HepG2 (cell line): ENCODE data around the gene UMPS. TPM values are rescaled to one million over a fixed set of nuclear protein-coding genes. Genes with fewer than 3 reads are reported as not detected.

ENCODE experiments used
- ATM ChIP-seq: fragments of 450-650 bp; IDR thresholded peaks from 2 replicates; pipeline ENCODE4 v1.7.1; 2017; ENCODE audit warnings: mild to moderate bottlenecking, borderline replicate concordance
- CHCHD3 ChIP-seq: sonication (generic); formaldehyde crosslinking; IDR thresholded peaks from 2 replicates; pipeline ENCODE4 v1.8.0; 2022; ENCODE audit warnings: mild to moderate bottlenecking, missing genetic modification reagents, moderate library complexity
- CREM ChIP-seq, 2 experiments: sonication (generic) in 1 of 2; formaldehyde crosslinking in 1 of 2; IDR thresholded peaks; 2 replicates each; pipeline versions ENCODE4 v1.4.0 to v1.6.1; 2016 to 2020; ENCODE audit warnings: antibody characterized with exemption in 1 of 2, mild to moderate bottlenecking in 1 of 2, missing genetic modification reagents in 1 of 2
- FOXO1 ChIP-seq: sonication (generic); formaldehyde crosslinking; IDR thresholded peaks from 2 replicates; pipeline ENCODE4 v1.4.0; 2020; ENCODE audit warnings: missing genetic modification reagents
- KDM2A ChIP-seq: sonication (generic); formaldehyde crosslinking; IDR thresholded peaks from 2 replicates; pipeline ENCODE4 v1.4.0; 2020; ENCODE audit warnings: low read depth, missing genetic modification reagents, borderline replicate concordance
- MBNL3 ChIP-seq: fragments of 250-450 bp; sonication (Bioruptor Pico); conservative IDR thresholded peaks from 2 replicates; pipeline ENCODE4 v1.8.0; 2022; ENCODE audit warnings: mild to moderate bottlenecking, inconsistent platforms
- MEIS1 ChIP-seq: sonication (generic); formaldehyde crosslinking; IDR thresholded peaks from 2 replicates; pipeline ENCODE4 v1.9.0; 2021; ENCODE audit warnings: mild to moderate bottlenecking, missing genetic modification reagents, moderate library complexity, borderline replicate concordance
- SMARCE1 ChIP-seq: fragments of 450-650 bp; IDR thresholded peaks from 2 replicates; pipeline ENCODE4 v1.6.1; 2017; ENCODE audit warnings: borderline replicate concordance
- TEAD2 ChIP-seq: sonication (generic); formaldehyde crosslinking; IDR thresholded peaks from 2 replicates; pipeline ENCODE4 v1.9.0; 2021; ENCODE audit warnings: missing genetic modification reagents
- ZFP36L2 ChIP-seq: sonication (generic); formaldehyde crosslinking; IDR thresholded peaks from 2 replicates; pipeline ENCODE4 v1.4.0; 2020; ENCODE audit warnings: missing genetic modification reagents
- ZFP62 ChIP-seq: sonication (generic); formaldehyde crosslinking; IDR thresholded peaks from 2 replicates; pipeline ENCODE4 v1.4.0; 2020; ENCODE audit warnings: missing genetic modification reagents
- ZNF460 ChIP-seq: sonication (generic); formaldehyde crosslinking; IDR thresholded peaks from 2 replicates; pipeline ENCODE4 v1.5.1; 2020; ENCODE audit warnings: missing genetic modification reagents, mild to moderate bottlenecking, borderline replicate concordance
- ZNF660 ChIP-seq: sonication (generic); formaldehyde crosslinking; IDR thresholded peaks from 2 replicates; pipeline ENCODE4 v1.5.1; 2020; ENCODE audit warnings: mild to moderate bottlenecking, low read depth, missing genetic modification reagents, borderline replicate concordance
- polyA plus RNA-seq, 8 experiments: library from polyadenylated mRNA; depleted of rRNA in 3 of 8; stranded (reverse) in 7 of 8; unstranded in 1 of 8; fragments of >200 nt; fragmentation: Illumina TruSeq in 4 of 8; extraction: Trizol in 4 of 8; gene quantifications; 2 replicates each; pipeline versions ENCODE4 v1.2.1 to v1.2.3, GENCODE V29; 2011 to 2016; ENCODE audit warnings: low read depth in 4 of 8, missing spikeins in 1 of 8, mixed read lengths in 1 of 8; ENCODE audit not compliant: insufficient read depth in 1 of 8
- total RNA-seq, 5 experiments: library from RNA; depleted of rRNA; stranded (reverse); fragments of >200 nt; fragmentation: Illumina TruSeq; extraction: Trizol; gene quantifications; 2 replicates each; pipeline ENCODE4 v1.2.3, GENCODE V29; 2016; ENCODE audit warnings: low read depth in 1 of 5
- TF ChIP-seq, protein P1 (sequence below): IDR thresholded peaks from 2 replicates; pipeline ENCODE4 v1.6.1; 2018; ENCODE audit warnings: missing genetic modification reagents
- TF ChIP-seq, protein P2 (sequence below): sonication (generic); formaldehyde crosslinking; IDR thresholded peaks from 2 replicates; pipeline ENCODE4 v1.4.0; 2020; ENCODE audit warnings: missing genetic modification reagents, borderline replicate concordance
- TF ChIP-seq, protein P3 (sequence below): sonication (generic); formaldehyde crosslinking; conservative IDR thresholded peaks from 2 replicates; pipeline ENCODE4 v1.8.0; 2022; ENCODE audit warnings: missing genetic modification reagents
- TF ChIP-seq, protein P4 (sequence below), 2 experiments: fragments of 450-650 bp in 1 of 2; sonication (generic) in 1 of 2; formaldehyde crosslinking; IDR thresholded peaks; 2 replicates each; pipeline versions ENCODE4 v1.5.0 to v1.8.0; 2020 to 2022; ENCODE audit warnings: mild to moderate bottlenecking in 1 of 2, missing genetic modification reagents in 1 of 2
- TF ChIP-seq, protein P5 (sequence below): sonication (generic); formaldehyde crosslinking; IDR thresholded peaks from 2 replicates; pipeline ENCODE4 v1.5.0; 2020; ENCODE audit warnings: missing genetic modification reagents
- TF ChIP-seq, protein P6 (sequence below): sonication (generic); formaldehyde crosslinking; IDR thresholded peaks from 2 replicates; pipeline ENCODE4 v1.9.0; 2021; ENCODE audit warnings: missing genetic modification reagents, mild to moderate bottlenecking, borderline replicate concordance

UMPS gene
- total and polyA plus RNA-seq, 2 of the 13 experiments (the other 11 are each of a cell fraction or from before 2014, with no cell fraction given) = 52.7 to 74.2 TPM

DNA sequence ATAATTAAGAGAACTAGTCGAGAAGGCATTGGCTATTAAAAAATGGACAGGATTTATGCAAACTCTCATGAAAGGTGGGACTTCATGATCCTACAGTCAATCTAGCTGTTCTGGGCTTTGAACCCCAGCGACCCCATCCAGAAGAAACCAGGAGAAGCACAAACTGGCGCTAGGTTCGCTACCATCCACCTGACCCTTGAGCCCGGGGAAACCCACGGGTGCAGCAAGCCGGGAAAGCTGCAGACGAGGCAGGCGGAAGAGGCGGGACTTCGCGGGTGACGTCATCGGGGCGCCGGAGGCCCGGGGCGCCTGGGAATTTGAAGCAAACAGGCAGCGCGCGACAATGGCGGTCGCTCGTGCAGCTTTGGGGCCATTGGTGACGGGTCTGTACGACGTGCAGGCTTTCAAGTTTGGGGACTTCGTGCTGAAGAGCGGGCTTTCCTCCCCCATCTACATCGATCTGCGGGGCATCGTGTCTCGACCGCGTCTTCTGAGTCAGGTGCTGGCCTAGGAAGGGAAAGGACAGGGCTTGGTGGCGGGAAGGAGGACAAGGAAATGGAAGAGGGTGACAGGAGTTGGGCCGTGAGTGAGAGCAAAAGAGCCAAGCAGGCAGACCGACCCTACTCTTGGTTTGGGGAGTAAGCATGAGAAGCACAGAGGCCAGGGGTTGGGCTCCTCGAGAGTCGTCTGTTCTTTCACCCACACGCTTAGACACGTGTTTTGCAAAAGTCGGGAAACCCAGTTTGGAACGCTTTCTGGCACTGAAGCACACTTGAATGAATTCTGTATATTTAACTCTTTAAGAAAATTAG lies at the start of gene UMPS (continued):
- TF ChIP-seq, protein P1, sequence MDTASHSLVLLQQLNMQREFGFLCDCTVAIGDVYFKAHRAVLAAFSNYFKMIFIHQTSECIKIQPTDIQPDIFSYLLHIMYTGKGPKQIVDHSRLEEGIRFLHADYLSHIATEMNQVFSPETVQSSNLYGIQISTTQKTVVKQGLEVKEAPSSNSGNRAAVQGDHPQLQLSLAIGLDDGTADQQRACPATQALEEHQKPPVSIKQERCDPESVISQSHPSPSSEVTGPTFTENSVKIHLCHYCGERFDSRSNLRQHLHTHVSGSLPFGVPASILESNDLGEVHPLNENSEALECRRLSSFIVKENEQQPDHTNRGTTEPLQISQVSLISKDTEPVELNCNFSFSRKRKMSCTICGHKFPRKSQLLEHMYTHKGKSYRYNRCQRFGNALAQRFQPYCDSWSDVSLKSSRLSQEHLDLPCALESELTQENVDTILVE (CRISPR knock-in tag) = 0 out of 2 replicates have a peak, but pooled peaks have one; percentile 47
- TF ChIP-seq ZNF660 (CRISPR knock-in tag) = no peak
- TF ChIP-seq, protein P2, sequence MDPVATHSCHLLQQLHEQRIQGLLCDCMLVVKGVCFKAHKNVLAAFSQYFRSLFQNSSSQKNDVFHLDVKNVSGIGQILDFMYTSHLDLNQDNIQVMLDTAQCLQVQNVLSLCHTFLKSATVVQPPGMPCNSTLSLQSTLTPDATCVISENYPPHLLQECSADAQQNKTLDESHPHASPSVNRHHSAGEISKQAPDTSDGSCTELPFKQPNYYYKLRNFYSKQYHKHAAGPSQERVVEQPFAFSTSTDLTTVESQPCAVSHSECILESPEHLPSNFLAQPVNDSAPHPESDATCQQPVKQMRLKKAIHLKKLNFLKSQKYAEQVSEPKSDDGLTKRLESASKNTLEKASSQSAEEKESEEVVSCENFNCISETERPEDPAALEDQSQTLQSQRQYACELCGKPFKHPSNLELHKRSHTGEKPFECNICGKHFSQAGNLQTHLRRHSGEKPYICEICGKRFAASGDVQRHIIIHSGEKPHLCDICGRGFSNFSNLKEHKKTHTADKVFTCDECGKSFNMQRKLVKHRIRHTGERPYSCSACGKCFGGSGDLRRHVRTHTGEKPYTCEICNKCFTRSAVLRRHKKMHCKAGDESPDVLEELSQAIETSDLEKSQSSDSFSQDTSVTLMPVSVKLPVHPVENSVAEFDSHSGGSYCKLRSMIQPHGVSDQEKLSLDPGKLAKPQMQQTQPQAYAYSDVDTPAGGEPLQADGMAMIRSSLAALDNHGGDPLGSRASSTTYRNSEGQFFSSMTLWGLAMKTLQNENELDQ (CRISPR knock-in tag) = no peak
- no peak for TF ChIP-seq SMARCE1
- peak; percentile 97 for TF ChIP-seq CREM (IDR thresholded peaks at IDR 0.05)
- peak; percentile 69 for TF ChIP-seq CREM (CRISPR knock-in tag; IDR thresholded peaks at IDR 0.05)
- no peak for TF ChIP-seq ZFP62 (CRISPR knock-in tag)
- no peak for TF ChIP-seq ATM
- TF ChIP-seq, protein P3, sequence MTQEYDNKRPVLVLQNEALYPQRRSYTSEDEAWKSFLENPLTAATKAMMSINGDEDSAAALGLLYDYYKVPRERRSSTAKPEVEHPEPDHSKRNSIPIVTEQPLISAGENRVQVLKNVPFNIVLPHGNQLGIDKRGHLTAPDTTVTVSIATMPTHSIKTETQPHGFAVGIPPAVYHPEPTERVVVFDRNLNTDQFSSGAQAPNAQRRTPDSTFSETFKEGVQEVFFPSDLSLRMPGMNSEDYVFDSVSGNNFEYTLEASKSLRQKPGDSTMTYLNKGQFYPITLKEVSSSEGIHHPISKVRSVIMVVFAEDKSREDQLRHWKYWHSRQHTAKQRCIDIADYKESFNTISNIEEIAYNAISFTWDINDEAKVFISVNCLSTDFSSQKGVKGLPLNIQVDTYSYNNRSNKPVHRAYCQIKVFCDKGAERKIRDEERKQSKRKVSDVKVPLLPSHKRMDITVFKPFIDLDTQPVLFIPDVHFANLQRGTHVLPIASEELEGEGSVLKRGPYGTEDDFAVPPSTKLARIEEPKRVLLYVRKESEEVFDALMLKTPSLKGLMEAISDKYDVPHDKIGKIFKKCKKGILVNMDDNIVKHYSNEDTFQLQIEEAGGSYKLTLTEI (CRISPR knock-in tag) = no peak
- peak; percentile 70; the same call in 1 of the 2 replicates for TF ChIP-seq MEIS1
- TF ChIP-seq, protein P4, sequence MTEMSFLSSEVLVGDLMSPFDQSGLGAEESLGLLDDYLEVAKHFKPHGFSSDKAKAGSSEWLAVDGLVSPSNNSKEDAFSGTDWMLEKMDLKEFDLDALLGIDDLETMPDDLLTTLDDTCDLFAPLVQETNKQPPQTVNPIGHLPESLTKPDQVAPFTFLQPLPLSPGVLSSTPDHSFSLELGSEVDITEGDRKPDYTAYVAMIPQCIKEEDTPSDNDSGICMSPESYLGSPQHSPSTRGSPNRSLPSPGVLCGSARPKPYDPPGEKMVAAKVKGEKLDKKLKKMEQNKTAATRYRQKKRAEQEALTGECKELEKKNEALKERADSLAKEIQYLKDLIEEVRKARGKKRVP (CRISPR knock-in tag; IDR thresholded peaks at IDR 0.05) = peak in 1 of 2 experiments; percentile 55; a peak in 2 of 4 replicates
- TF ChIP-seq, protein P5, sequence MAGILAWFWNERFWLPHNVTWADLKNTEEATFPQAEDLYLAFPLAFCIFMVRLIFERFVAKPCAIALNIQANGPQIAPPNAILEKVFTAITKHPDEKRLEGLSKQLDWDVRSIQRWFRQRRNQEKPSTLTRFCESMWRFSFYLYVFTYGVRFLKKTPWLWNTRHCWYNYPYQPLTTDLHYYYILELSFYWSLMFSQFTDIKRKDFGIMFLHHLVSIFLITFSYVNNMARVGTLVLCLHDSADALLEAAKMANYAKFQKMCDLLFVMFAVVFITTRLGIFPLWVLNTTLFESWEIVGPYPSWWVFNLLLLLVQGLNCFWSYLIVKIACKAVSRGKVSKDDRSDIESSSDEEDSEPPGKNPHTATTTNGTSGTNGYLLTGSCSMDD (CRISPR knock-in tag) = no peak
- TF ChIP-seq, protein P6, sequence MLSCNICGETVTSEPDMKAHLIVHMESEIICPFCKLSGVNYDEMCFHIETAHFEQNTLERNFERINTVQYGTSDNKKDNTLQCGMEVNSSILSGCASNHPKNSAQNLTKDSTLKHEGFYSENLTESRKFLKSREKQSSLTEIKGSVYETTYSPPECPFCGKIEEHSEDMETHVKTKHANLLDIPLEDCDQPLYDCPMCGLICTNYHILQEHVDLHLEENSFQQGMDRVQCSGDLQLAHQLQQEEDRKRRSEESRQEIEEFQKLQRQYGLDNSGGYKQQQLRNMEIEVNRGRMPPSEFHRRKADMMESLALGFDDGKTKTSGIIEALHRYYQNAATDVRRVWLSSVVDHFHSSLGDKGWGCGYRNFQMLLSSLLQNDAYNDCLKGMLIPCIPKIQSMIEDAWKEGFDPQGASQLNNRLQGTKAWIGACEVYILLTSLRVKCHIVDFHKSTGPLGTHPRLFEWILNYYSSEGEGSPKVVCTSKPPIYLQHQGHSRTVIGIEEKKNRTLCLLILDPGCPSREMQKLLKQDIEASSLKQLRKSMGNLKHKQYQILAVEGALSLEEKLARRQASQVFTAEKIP = no peak
- no peak for TF ChIP-seq ZFP36L2 (CRISPR knock-in tag)
- TF ChIP-seq KDM2A (CRISPR knock-in tag) = peak; percentile 91
- no peak for TF ChIP-seq MBNL3 (CRISPR knock-in tag)
- TF ChIP-seq FOXO1 (CRISPR knock-in tag) = no peak; the same call in 1 of the 2 replicates
- no peak for TF ChIP-seq CHCHD3 (CRISPR knock-in tag)
- TF ChIP-seq ZNF460 (CRISPR knock-in tag) = no peak
- TF ChIP-seq TEAD2 (CRISPR knock-in tag) = no peak
